Endodermal cell (in vitro differentiated cells): ENCODE measurements around the gene SHISA4. TPM values are rescaled to one million over a fixed set of nuclear protein-coding genes. Genes with fewer than 3 reads are reported as not detected.

Experiments
- DNase-seq: peaks from one replicate; pipeline ENCODE4 v3.0.0-alpha.2; 2017
- H3K27ac ChIP-seq: 2 replicates; pipeline ENCODE4 v1.5.1; 2013; ENCODE audit warnings: mild to moderate bottlenecking, low read depth, low read length, moderate library complexity
- H3K27me3 ChIP-seq: 2 replicates; pipeline ENCODE4 v1.6.1; 2013; ENCODE audit warnings: mild to moderate bottlenecking, low read length, moderate library complexity; ENCODE audit not compliant: insufficient read depth, control insufficient read depth, poor library complexity, severe bottlenecking
- H3K36me3 ChIP-seq: 2 replicates; pipeline ENCODE4 v1.7.0; 2013; ENCODE audit warnings: mild to moderate bottlenecking, low read length, moderate library complexity; ENCODE audit not compliant: control insufficient read depth, insufficient read depth
- H3K4me1 ChIP-seq: one replicate; pipeline ENCODE4 v1.7.0; 2013; ENCODE audit warnings: low read length; ENCODE audit not compliant: control insufficient read depth, insufficient read depth
- H3K4me3 ChIP-seq: 2 replicates; pipeline ENCODE4 v1.5.1; 2013; ENCODE audit warnings: mild to moderate bottlenecking, low read length, moderate library complexity
- H3K9ac ChIP-seq: 2 replicates; pipeline ENCODE4 v1.6.1; 2013; ENCODE audit warnings: mild to moderate bottlenecking, low read length, moderate library complexity; ENCODE audit not compliant: poor library complexity, severe bottlenecking; ENCODE audit errors: extremely low read depth
- H3K9me3 ChIP-seq: 2 replicates; pipeline ENCODE4 v1.6.1; 2013; ENCODE audit warnings: mild to moderate bottlenecking, low read length, moderate library complexity; ENCODE audit not compliant: control insufficient read depth
- H3K27ac Mint-ChIP-seq: 2 replicates; pipeline ENCODE4 v1.8.0; 2020; ENCODE audit warnings: mixed read lengths
- H3K27me3 Mint-ChIP-seq: 2 replicates; pipeline ENCODE4 v1.8.0; 2021; ENCODE audit warnings: mild to moderate bottlenecking, mixed read lengths; ENCODE audit not compliant: insufficient read depth
- H3K36me3 Mint-ChIP-seq: 2 replicates; pipeline ENCODE4 v1.8.0; 2020; ENCODE audit warnings: low read depth, mixed read lengths
- H3K4me1 Mint-ChIP-seq: 2 replicates; pipeline ENCODE4 v1.8.0; 2020; ENCODE audit warnings: mixed read lengths
- H3K4me3 Mint-ChIP-seq: 2 replicates; pipeline ENCODE4 v1.8.0; 2020; ENCODE audit warnings: mild to moderate bottlenecking, moderate library complexity, mixed read lengths
- H3K9me3 Mint-ChIP-seq: 2 replicates; pipeline ENCODE4 v1.8.0; 2020; ENCODE audit warnings: mild to moderate bottlenecking, mixed read lengths
- WGBS, 2 experiments: methylation state at CpG; one replicate each; pipeline versions ENCODE4 v1.1.5 to v1.1.7; 2013; ENCODE audit warnings: missing lambda C conversion rate in 2 of 2, mixed read lengths in 1 of 2; ENCODE audit not compliant: insufficient coverage in 1 of 2, insufficient read length in 1 of 2; 5-methylcytosine and 5-hydroxymethylcytosine counted together
- total RNA-seq, 2 donors: library from RNA; stranded (reverse); fragmentation: NEBNext Ultra II Directional in 1 of 2; extraction: Animal tissue kit (Norgen Biotek cat#: 25700) in 1 of 2; gene quantifications; 2 replicates in 1 of 2; 3 replicates in 1 of 2; pipeline ENCODE4 v1.2.1, GENCODE V29; 2021
- TF ChIP-seq, protein P1 (sequence below): fragments of 200-600 bp; sonication (generic); conservative IDR thresholded peaks from 2 replicates; pipeline ENCODE4 v1.5.0; 2021; ENCODE audit warnings: antibody characterized with exemption, mild to moderate bottlenecking

The SHISA4 gene
- total RNA-seq, 2 donors from 2014 or later = 5.8 to 7.3 TPM

DNA sequence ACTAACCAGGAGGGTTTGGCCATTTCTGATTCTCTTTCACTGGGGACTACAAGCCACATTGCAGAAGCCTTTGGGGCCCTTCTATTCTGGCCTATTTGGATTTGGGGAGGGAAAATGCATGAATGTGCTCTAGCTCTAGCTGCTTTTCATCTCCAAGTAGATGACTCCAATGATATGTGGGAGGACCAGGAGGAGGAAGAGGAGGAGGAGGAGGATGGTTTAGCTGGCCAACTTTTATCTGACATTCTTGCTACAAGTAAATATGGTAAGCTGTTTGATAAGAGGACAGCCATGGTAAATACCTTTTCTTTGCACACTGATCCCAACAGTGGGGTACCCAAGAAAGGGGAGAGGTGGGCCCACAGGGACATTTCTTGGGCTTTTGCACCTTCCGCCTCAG, 14.0 kb upstream of the SHISA4 start:
- Mint-ChIP-seq H3K4me3 (no peak overlapping the region), H3K4me1 (no peaks in the 10 kb centered on the region), H3K27me3 (no peaks in the 10 kb centered on the region), H3K27ac (no peak overlapping the region), H3K9me3 (no peaks in the 10 kb centered on the region), H3K36me3 (peaks cover 65% of the 10 kb centered on the region)
- Histone ChIP-seq H3K4me3 (no peak overlapping the region), H3K4me1 (no peaks in the 10 kb centered on the region), H3K27me3 (no peaks in the 10 kb centered on the region), H3K9ac (no peak overlapping the region), H3K36me3 (peaks cover 82% of the 10 kb centered on the region), H3K27ac (no peak overlapping the region), H3K9me3 (no peaks in the 10 kb centered on the region)
- WGBS, 2 experiments = 100% methylated on average over 1 of the region's 1 CpG; no CpG with 5 or more reads in 1 of the 2 experiments
- no peak for DNase-seq
- TF ChIP-seq, protein P1, sequence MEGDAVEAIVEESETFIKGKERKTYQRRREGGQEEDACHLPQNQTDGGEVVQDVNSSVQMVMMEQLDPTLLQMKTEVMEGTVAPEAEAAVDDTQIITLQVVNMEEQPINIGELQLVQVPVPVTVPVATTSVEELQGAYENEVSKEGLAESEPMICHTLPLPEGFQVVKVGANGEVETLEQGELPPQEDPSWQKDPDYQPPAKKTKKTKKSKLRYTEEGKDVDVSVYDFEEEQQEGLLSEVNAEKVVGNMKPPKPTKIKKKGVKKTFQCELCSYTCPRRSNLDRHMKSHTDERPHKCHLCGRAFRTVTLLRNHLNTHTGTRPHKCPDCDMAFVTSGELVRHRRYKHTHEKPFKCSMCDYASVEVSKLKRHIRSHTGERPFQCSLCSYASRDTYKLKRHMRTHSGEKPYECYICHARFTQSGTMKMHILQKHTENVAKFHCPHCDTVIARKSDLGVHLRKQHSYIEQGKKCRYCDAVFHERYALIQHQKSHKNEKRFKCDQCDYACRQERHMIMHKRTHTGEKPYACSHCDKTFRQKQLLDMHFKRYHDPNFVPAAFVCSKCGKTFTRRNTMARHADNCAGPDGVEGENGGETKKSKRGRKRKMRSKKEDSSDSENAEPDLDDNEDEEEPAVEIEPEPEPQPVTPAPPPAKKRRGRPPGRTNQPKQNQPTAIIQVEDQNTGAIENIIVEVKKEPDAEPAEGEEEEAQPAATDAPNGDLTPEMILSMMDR = no peak

DNA sequence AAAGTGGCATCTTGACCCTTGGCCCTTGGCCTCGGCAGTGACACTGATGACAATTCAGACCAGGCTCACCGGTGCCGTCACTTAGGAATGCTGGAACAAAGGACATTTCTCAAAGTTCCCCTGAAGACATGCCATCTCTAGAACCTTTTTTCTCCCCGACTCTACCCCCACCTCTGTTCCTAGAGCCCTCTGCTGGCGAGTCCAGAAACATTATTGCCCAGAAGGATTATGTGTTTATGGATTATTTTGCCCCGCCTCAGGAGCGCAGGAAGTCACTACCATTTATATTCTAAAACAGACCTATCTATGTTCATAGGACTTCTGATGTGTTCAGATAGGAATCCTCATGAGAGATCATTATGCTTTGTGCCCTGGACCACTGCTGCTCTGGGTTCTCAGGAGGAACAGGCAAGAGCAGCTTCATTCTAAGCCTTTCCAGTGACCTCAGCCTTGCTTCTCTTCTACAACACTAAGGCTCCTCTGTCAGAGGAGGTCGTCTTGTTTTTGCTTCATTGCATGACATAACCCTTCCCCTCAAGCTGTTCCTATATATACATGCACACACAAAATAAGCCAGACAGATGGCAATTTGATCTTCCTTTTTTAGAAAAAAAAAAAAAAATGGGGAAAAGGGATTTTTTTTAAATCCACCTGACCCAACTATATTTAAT, 12.4 kb upstream of the SHISA4 start:
- no peaks in the 10 kb centered on the region for H3K27me3 Mint-ChIP-seq
- H3K9me3 ChIP-seq = no peaks in the 10 kb centered on the region
- TF ChIP-seq, protein P1 = peak; percentile 55
- peaks cover 5% of the 10 kb centered on the region for H3K4me1 Mint-ChIP-seq
- no peak overlapping the region for H3K4me3 Mint-ChIP-seq
- H3K36me3 Mint-ChIP-seq = peaks cover 52% of the 10 kb centered on the region
- H3K27ac Mint-ChIP-seq = peak overlapping the region; percentile 34
- 87 to 93% methylated on average over 3 to 8 of the region's 8 CpGs for WGBS, 2 experiments
- no peak overlapping the region for H3K4me3 ChIP-seq
- H3K4me1 ChIP-seq = no peaks in the 10 kb centered on the region
- H3K27me3 ChIP-seq = no peaks in the 10 kb centered on the region
- H3K27ac ChIP-seq = no peak overlapping the region
- no peaks in the 10 kb centered on the region for H3K9me3 Mint-ChIP-seq
- no peak for DNase-seq
- H3K36me3 ChIP-seq = peaks cover 66% of the 10 kb centered on the region
- H3K9ac ChIP-seq = no peak overlapping the region

DNA sequence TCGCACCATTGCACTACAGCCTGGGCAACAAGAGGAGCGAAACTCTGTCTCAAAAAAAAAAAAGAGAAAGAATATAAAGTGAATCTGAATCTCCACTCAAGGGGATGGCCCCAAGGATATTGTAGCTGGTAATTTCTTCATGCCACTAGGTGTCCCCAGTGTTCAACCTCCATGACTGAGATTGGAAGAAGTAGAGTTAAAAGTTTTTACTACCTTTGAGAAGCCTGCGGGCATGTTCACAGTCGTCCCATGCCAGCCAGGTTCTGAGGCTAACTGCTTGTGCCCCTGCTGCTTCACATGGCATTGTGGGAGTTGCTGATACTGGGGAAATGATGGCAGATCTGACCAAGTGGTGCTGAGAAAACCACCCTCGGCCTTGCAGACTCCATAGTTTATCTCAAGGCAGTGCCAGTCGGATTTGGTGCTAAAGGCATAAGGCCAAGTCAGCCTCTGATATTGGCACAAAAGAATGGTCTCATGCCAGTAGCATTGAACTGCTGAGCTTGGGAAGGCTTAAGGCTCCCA, 10.8 kb upstream of the SHISA4 start:
- no peak overlapping the region for H3K27ac ChIP-seq
- H3K9ac ChIP-seq = no peak overlapping the region
- no peaks in the 10 kb centered on the region for H3K4me1 ChIP-seq
- H3K36me3 ChIP-seq = peaks cover 50% of the 10 kb centered on the region
- no peak overlapping the region for H3K4me3 ChIP-seq
- TF ChIP-seq, protein P1 = peak; percentile 80
- Mint-ChIP-seq H3K9me3 (no peaks in the 10 kb centered on the region), H3K27ac (no peak overlapping the region), H3K4me3 (no peak overlapping the region), H3K36me3 (peaks cover 35% of the 10 kb centered on the region), H3K27me3 (no peaks in the 10 kb centered on the region), H3K4me1 (peaks cover 12% of the 10 kb centered on the region)
- 85 to 86% methylated on average over 4 to 6 of the region's 6 CpGs for WGBS, 2 experiments
- H3K27me3 ChIP-seq = no peaks in the 10 kb centered on the region
- DNase-seq = peak; percentile 79
- H3K9me3 ChIP-seq = no peaks in the 10 kb centered on the region
